T-helper 1 cell (primary cell): Measurements from ENCODE around the gene RYR2.

ENCODE experiments used
- DNase-seq, 5 donors: peaks; one replicate each; pipeline ENCODE4 v3.0.0-alpha.2; 2012 to 2020

RYR2 gene

DNA sequence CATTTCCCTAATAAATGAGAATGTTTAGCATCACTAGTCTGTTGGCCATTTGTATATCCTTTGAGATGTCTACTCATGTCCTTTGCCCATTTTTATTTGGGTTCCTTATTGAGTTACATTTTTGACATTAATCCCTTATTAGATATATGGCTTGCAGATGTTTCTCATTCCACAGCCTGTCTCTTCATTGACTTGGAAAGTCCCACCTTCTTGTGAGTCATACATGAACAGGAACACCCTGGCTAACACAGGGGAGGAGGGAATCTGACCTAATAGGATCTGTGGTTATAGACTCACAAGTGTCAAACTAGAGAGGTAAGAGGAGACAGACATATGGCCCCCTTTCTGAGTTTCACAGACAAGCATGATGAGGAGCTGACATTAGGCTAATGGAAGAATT lies 837.2 kb downstream of the RYR2 start:
- no peak for DNase-seq
